Sigmoid colon (tissue), 7 donors: ENCODE results near the gene PTPRA. TPM values are rescaled to one million over a fixed set of nuclear protein-coding genes. Genes with fewer than 3 reads are reported as not detected.
A peak's percentile ranks its signal among the peaks of the same experiment; 100 is the strongest.

Experiments
- DNase-seq: peaks from one replicate; pipeline ENCODE4 v3.0.0-alpha.2; 2019
- H3K27ac ChIP-seq, 4 donors: fragments of 200-600 bp; sonication (generic); one replicate each; pipeline ENCODE4 v1.5.1; 2016 to 2019; ENCODE audit warnings: mild to moderate bottlenecking in 1 of 4
- H3K27me3 ChIP-seq, 3 donors: fragments of 200-600 bp; sonication (generic); one replicate each; pipeline ENCODE4 v1.5.1; 2019; ENCODE audit warnings: mild to moderate bottlenecking in 1 of 3
- H3K36me3 ChIP-seq, 4 donors: fragments of 200-600 bp; sonication (generic); one replicate each; pipeline ENCODE4 v1.5.1; 2016 to 2019
- H3K4me1 ChIP-seq, 4 donors: fragments of 200-600 bp; sonication (generic); one replicate each; pipeline ENCODE4 v1.5.1; 2017 to 2019
- H3K4me3 ChIP-seq, 4 donors: fragments of 200-600 bp; sonication (generic); one replicate each; pipeline ENCODE4 v1.5.1; 2017 to 2019; ENCODE audit warnings: mild to moderate bottlenecking in 2 of 4, moderate library complexity in 1 of 4
- H3K9me3 ChIP-seq, 4 donors: fragments of 200-600 bp in 3 of 4; sonication (generic) in 3 of 4; one replicate each; pipeline versions ENCODE4 v1.5.1 to v1.6.1; 2013 to 2019
- EP300 ChIP-seq, 4 donors: sonication (generic); formaldehyde crosslinking; IDR thresholded peaks; one replicate each; pipeline ENCODE4 v1.6.1; 2017; ENCODE audit warnings: antibody characterized with exemption in 4 of 4
- POLR2A ChIP-seq, 2 donors: fragments of 450-650 bp; IDR thresholded peaks; one replicate each; pipeline ENCODE4 v1.6.1; 2016; ENCODE audit warnings: antibody characterized with exemption in 2 of 2, mild to moderate bottlenecking in 2 of 2, moderate library complexity in 2 of 2
- POLR2AphosphoS5 ChIP-seq, 4 donors: sonication (generic); formaldehyde crosslinking; IDR thresholded peaks; one replicate each; pipeline ENCODE4 v1.6.1; 2017; ENCODE audit warnings: antibody characterized with exemption in 4 of 4
- WGBS, 2 donors: extraction: QIAGEN DNeasy Blood & Tissue Kit; methylation state at CpG; one replicate each; pipeline ENCODE4 v1.1.7; 2013; 5-methylcytosine and 5-hydroxymethylcytosine counted together
- intact Hi-C: fragments of 100-400 bp; cut with DNase I; formaldehyde crosslinking; loops from one replicate; pipeline ENCODE4 v1.15.1; 2023
- polyA plus RNA-seq, 3 donors: library from polyadenylated mRNA; stranded (reverse); fragments of 200-250 nt; gene quantifications; one replicate each; pipeline ENCODE4 v1.2.3, GENCODE V29; 2013
- total RNA-seq, 4 donors: library from RNA; depleted of rRNA; stranded (reverse); fragments of >200 nt; gene quantifications; one replicate each; pipeline ENCODE4 v1.1.0, GENCODE V29; 2016
- TF ChIP-seq, protein P1 (sequence below), 4 experiments: fragments of 450-650 bp in 3 of 4; fragments of 200-600 bp in 1 of 4; IDR thresholded peaks; one replicate each; pipeline ENCODE4 v1.5.1; 2016 to 2019; ENCODE audit warnings: antibody characterized with exemption in 4 of 4, mild to moderate bottlenecking in 3 of 4, moderate library complexity in 2 of 4
- donor health status: healthy with polysubstance abuse.
- donor health status: Bipolar disorder and iron deficiency.
- donor health status: healthy.

Gene PTPRA
- total and polyA plus RNA-seq, 7 donors = 10.2 to 86.4 (median 62.0) TPM

DNA sequence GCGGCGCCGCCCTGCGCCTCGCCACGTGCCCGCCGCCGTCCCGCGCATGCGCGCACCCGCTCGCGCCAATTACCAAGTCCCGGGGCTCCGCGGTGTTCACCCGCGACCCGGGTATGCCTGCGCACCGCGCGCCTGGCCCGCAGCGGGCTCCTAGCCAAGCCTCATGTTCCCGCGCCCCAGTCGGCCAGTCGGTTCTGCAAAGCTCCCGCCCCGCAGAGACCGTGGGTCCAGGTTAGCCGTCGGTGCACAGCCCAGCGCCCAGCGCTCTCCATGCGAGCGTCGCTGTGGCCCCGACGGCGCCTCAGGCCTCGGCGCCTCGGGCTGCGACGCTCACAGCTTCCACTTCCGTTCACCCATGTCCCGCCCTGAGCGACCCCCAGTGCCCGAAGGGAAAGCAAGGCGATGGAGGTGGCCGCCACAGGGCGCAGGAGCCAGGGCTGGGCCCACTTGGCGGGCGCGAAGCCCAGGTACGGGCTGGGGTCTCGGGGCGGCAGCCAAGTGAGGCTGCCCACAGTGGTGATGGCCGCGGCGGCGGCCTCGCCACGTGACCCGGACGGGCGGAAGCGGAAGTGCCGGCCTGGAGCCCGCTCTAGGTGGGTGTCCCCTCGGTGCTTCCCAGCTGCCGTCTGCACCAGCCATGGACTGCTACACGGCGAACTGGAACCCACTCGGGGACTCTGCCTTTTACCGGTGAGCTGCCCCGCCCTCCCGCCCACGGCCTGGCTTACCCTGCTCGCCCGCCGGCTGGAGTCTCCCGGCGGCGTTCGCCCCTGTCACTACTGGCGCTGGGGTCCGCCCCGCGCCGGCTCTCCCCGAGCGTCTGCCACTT is 32.9 kb upstream of the PTPRA start, which contains the start of the genes PCED1A and VPS16:
Gene PCED1A (minus strand): TSS at position 518 of the 829 bp plus-strand sequence. CDS start 743 bp downstream, outside the sequence.
Gene VPS16 (plus strand): TSS at position 608 of the 829 bp plus-strand sequence. CDS start 30 bp downstream, at position 638.
- WGBS, 2 donors = 5 to 8% methylated on average over 98 of the region's 98 CpGs
- H3K9me3 ChIP-seq = no peaks in the 10 kb centered on the region
- TF ChIP-seq, protein P1, sequence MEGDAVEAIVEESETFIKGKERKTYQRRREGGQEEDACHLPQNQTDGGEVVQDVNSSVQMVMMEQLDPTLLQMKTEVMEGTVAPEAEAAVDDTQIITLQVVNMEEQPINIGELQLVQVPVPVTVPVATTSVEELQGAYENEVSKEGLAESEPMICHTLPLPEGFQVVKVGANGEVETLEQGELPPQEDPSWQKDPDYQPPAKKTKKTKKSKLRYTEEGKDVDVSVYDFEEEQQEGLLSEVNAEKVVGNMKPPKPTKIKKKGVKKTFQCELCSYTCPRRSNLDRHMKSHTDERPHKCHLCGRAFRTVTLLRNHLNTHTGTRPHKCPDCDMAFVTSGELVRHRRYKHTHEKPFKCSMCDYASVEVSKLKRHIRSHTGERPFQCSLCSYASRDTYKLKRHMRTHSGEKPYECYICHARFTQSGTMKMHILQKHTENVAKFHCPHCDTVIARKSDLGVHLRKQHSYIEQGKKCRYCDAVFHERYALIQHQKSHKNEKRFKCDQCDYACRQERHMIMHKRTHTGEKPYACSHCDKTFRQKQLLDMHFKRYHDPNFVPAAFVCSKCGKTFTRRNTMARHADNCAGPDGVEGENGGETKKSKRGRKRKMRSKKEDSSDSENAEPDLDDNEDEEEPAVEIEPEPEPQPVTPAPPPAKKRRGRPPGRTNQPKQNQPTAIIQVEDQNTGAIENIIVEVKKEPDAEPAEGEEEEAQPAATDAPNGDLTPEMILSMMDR (IDR thresholded peaks at IDR 0.05) = no peak
- TF ChIP-seq POLR2A (IDR thresholded peaks at IDR 0.05) (peak; percentile 25 to 34), POLR2AphosphoS5 (IDR thresholded peaks at IDR 0.05) (peak; percentile 52 to 89 (median 78)), EP300 (IDR thresholded peaks at IDR 0.05) (no peak)
- peak within 1 kb of the TSS; percentile 86 to 95 (median 92) for H3K27ac ChIP-seq
- intact Hi-C loops = loop anchor here (2.0 to 10.0 kb wide), 2 partner anchors 32 to 146 kb away; partner anchors contain the start of genes EBF4 and PTPRA
- H3K4me1 ChIP-seq = peaks cover 0 to 24% (median 14%) of the 10 kb centered on the region in 4 donors
- H3K4me3 ChIP-seq = peak within 1 kb of the TSS; percentile 79 to 96 (median 85)
- DNase-seq = peak; percentile 93
- peaks cover 0 to 13% (median 0%) of the 10 kb centered on the region in 4 donors for H3K36me3 ChIP-seq
- no peaks in the 10 kb centered on the region for H3K27me3 ChIP-seq

DNA sequence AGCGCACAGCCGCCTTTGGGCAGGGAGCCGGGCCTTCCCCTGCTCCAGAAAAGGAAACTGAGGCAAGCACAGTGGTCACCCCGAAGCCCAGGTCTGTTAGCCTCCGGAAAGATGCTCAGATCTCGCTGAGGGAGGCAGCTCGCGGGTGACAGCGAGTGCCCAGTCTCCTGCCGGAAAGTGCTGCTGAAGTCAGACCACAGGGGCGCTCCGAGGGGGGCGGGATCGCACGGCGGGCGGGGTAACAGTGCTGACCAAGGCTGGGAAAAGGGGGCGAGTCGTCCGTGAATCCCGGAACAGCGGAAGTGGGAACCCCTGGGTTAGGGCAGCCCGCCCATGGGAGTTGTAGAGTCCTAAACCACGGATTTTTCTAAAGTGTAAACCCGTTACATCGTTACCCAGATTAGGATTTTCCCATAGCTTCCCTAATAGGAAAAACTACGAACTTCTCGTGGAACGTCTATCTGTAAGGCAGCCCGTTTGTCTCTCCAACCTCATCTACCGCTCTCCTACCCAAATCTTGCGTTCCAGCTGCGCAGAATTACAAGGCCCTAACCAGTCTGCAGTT is 32.2 kb upstream of the PTPRA start:
- peaks cover 0 to 24% (median 14%) of the 10 kb centered on the region in 4 donors for H3K4me1 ChIP-seq
- peak overlapping the region; percentile 86 to 95 (median 92) for H3K27ac ChIP-seq
- no peaks in the 10 kb centered on the region for H3K9me3 ChIP-seq
- no peaks in the 10 kb centered on the region for H3K27me3 ChIP-seq
- peak overlapping the region; percentile 79 to 96 (median 85) for H3K4me3 ChIP-seq
- peak; percentile 86 for DNase-seq
- 9% methylated on average over 33 of the region's 33 CpGs for WGBS, 2 donors
- TF ChIP-seq POLR2AphosphoS5 (IDR thresholded peaks at IDR 0.05) = no peak
- H3K36me3 ChIP-seq = peaks cover 0 to 8% (median 0%) of the 10 kb centered on the region in 4 donors
- intact Hi-C loops = loop anchor here (2.0 to 10.0 kb wide), 2 partner anchors 32 to 146 kb away; partner anchors contain the start of genes EBF4 and PTPRA

DNA sequence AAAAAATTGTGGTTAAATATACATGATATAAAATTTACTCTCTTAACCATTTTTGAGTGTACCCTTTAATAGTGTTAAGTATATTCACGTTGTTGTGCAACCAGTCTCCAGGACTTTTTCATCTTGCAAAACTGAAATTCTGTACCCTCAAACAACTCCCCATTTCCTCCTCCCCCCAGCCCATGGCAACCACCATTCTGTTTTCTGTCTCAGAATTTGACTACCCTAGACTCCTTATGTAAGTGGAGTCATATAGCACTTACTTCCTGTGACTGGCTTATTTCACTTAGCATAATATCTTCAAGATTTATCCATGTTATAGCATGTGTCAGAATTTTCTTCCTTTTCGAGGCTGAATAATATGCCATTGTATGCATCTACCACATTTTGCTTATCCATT is 27.7 kb upstream of the PTPRA start:
- H3K4me1 ChIP-seq = peaks cover 0 to 12% (median 10%) of the 10 kb centered on the region in 4 donors
- no peak for DNase-seq
- no peak overlapping the region for H3K4me3 ChIP-seq
- H3K36me3 ChIP-seq = no peaks in the 10 kb centered on the region
- no peaks in the 10 kb centered on the region for H3K27me3 ChIP-seq
- 83 to 89% methylated on average over 2 of the region's 2 CpGs for WGBS, 2 donors
- no peak for TF ChIP-seq POLR2A (IDR thresholded peaks at IDR 0.05)
- TF ChIP-seq EP300 (IDR thresholded peaks at IDR 0.05) = no peak
- TF ChIP-seq POLR2AphosphoS5 (IDR thresholded peaks at IDR 0.05) = no peak
- TF ChIP-seq, protein P1 (IDR thresholded peaks at IDR 0.05) = no peak
- H3K9me3 ChIP-seq = no peaks in the 10 kb centered on the region
- intact Hi-C loops = loop anchor here (10.0 kb wide), 1 partner anchor 151 kb away; the partner anchor contains the start of gene EBF4
- H3K27ac ChIP-seq = no peak overlapping the region

DNA sequence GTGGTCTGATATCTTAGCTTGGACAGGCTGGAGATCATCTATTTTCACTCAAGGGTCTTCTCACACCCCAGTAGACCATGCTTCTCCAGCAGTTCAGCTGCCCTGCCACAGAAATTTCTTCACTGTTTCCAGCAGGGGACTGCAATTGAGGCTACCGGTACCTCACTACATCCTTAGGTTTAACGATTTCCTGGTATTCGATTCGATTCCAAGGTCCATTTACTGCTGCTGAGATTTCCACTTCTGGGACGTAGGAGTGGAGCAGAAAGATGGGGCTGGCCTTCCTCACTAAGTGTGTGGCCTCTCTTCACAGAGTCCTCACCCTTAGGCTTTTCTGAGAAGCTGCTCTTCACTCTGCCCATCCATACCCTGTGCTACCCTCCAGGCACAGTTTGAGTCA is 26.6 kb upstream of the PTPRA start:
- Histone ChIP-seq H3K36me3 (no peaks in the 10 kb centered on the region), H3K27me3 (no peaks in the 10 kb centered on the region), H3K4me1 (peaks cover 0 to 6% (median 5%) of the 10 kb centered on the region in 4 donors), H3K4me3 (no peak overlapping the region), H3K27ac (no peak overlapping the region), H3K9me3 (no peaks in the 10 kb centered on the region)
- TF ChIP-seq, protein P1 (IDR thresholded peaks at IDR 0.05) = no peak
- TF ChIP-seq POLR2AphosphoS5 (IDR thresholded peaks at IDR 0.05) = no peak
- no peak for TF ChIP-seq EP300 (IDR thresholded peaks at IDR 0.05)
- no peak for TF ChIP-seq POLR2A (IDR thresholded peaks at IDR 0.05)
- intact Hi-C loops = loop anchor here (10.0 kb wide), 1 partner anchor 152 kb away; the partner anchor contains the start of gene EBF4
- no peak for DNase-seq
- WGBS, 2 donors = 19 to 64% methylated on average over 5 of the region's 5 CpGs
